ENCODE data around the gene TBC1D10B. TPM values are rescaled to one million over a fixed set of nuclear protein-coding genes. Genes with fewer than 3 reads are reported as not detected.

TBC1D10B gene
- total RNA-seq, 1 donor from 2014 or later: 8.2 TPM

DNA sequence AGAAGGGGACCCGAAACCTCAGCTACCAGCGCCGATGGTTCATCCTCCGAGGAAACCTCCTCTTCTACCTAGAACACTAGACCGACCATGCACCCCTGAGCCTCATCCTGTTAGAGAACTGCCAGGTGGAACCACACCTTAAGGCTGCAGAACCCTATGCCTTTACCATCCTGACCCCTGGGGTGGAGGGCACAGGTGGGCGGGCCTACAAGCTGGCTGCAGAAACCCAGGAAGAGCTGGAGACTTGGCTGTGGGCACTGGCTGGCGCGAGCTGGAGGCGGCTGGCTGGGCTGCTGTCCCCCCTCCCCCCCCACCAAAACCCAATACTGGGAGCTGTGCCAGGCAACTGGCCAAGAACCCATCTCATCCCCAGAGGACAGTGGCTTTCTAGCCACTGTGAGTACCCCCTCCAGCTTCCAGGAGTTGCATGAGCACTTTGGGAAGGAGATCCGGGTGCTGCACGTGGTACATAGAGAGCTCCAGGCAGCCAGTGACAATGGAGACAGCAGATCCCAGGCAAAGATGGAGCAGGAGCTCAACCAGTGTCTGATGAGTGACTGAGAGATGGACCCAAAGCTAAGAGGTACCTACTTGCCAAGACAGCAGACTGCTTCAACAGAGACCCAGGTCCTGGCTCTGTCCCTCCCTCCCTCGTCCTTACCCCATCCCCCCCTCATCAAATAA lies 13.8 kb downstream of the TBC1D10B start:
- peaks cover 23% of the 10 kb centered on the region for H3K4me1 Mint-ChIP-seq
- Histone ChIP-seq H4K20me1 (ENCODE audit: low read depth) (peaks cover 10% of the 10 kb centered on the region), H3K9me3 (ENCODE audit: low read depth) (no peaks in the 10 kb centered on the region), H3K36me3 (no peaks in the 10 kb centered on the region), H3F3A (ENCODE audit: low read depth) (peaks cover 5% of the 10 kb centered on the region), H3K79me2 (ENCODE audit: low read depth) (peaks cover 26% of the 10 kb centered on the region), H3K27me3 (no peaks in the 10 kb centered on the region), H2AFZ (replicated peaks) (no peak overlapping the region), H3K4me2 (peak overlapping the region; percentile 70), H3K4me1 (peaks cover 6% of the 10 kb centered on the region), H3K27ac (peak overlapping the region; percentile 91), H3K4me3 (peak overlapping the region; percentile 84), H3K9ac (no peak overlapping the region)
- H3K27me3 Mint-ChIP-seq (ENCODE audit: insufficient read depth, low read depth): peaks cover 7% of the 10 kb centered on the region
- DNase-seq (ENCODE audit: low spot score): no peak
- peak overlapping the region; percentile 96 for H3K4me3 Mint-ChIP-seq
- peaks cover 19% of the 10 kb centered on the region for H3K36me3 Mint-ChIP-seq
- H3K9me3 Mint-ChIP-seq: no peaks in the 10 kb centered on the region
- H3K27ac Mint-ChIP-seq: peak overlapping the region; percentile 100
- TF ChIP-seq EZH2phosphoT487 (IDR thresholded peaks at IDR 0.05) (no peak), EZH2 (IDR thresholded peaks at IDR 0.05) (no peak)
- TF ChIP-seq, protein P1, sequence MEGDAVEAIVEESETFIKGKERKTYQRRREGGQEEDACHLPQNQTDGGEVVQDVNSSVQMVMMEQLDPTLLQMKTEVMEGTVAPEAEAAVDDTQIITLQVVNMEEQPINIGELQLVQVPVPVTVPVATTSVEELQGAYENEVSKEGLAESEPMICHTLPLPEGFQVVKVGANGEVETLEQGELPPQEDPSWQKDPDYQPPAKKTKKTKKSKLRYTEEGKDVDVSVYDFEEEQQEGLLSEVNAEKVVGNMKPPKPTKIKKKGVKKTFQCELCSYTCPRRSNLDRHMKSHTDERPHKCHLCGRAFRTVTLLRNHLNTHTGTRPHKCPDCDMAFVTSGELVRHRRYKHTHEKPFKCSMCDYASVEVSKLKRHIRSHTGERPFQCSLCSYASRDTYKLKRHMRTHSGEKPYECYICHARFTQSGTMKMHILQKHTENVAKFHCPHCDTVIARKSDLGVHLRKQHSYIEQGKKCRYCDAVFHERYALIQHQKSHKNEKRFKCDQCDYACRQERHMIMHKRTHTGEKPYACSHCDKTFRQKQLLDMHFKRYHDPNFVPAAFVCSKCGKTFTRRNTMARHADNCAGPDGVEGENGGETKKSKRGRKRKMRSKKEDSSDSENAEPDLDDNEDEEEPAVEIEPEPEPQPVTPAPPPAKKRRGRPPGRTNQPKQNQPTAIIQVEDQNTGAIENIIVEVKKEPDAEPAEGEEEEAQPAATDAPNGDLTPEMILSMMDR (IDR thresholded peaks at IDR 0.05): no peak

DNA sequence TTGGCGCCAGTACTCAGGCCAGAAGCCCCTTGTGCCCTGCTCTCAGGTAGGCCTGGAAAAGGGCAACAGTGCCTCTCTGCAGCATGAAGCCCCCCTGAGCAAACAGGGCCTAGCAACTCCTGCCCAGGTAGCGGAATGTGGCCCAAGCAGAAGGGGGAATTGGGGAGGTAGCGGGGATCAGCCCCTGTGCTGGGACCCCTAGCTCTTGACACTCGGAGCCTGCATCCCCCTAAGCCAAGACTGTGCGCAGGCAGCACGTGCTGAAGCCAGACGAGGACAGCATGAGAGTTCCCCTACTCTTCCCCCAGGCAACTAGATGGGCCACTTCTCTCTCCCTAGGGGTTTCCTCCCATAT lies 14.4 kb downstream of the TBC1D10B start:
- Mint-ChIP-seq H3K9me3 (no peaks in the 10 kb centered on the region), H3K36me3 (peaks cover 20% of the 10 kb centered on the region), H3K4me3 (peak overlapping the region; percentile 96), H3K27me3 (ENCODE audit: insufficient read depth, low read depth) (peaks cover 7% of the 10 kb centered on the region), H3K4me1 (peaks cover 23% of the 10 kb centered on the region), H3K27ac (peak overlapping the region; percentile 100)
- DNase-seq (ENCODE audit: low spot score): peak; percentile 28
- Histone ChIP-seq H3K9me3 (ENCODE audit: low read depth) (no peaks in the 10 kb centered on the region), H3K9ac (peak overlapping the region; percentile 61), H3K4me2 (peak overlapping the region; percentile 70), H3K4me3 (peak overlapping the region; percentile 84), H3K79me2 (ENCODE audit: low read depth) (peaks cover 26% of the 10 kb centered on the region), H4K20me1 (ENCODE audit: low read depth) (peaks cover 10% of the 10 kb centered on the region), H3K27me3 (no peaks in the 10 kb centered on the region), H3K27ac (peak overlapping the region; percentile 91), H3K36me3 (no peaks in the 10 kb centered on the region), H3F3A (ENCODE audit: low read depth) (peaks cover 5% of the 10 kb centered on the region), H3K4me1 (peaks cover 6% of the 10 kb centered on the region), H2AFZ (replicated peaks) (peak overlapping the region; percentile 1)
- TF ChIP-seq, protein P1 (IDR thresholded peaks at IDR 0.05): no peak
- no peak for TF ChIP-seq EZH2phosphoT487 (IDR thresholded peaks at IDR 0.05)

DNA sequence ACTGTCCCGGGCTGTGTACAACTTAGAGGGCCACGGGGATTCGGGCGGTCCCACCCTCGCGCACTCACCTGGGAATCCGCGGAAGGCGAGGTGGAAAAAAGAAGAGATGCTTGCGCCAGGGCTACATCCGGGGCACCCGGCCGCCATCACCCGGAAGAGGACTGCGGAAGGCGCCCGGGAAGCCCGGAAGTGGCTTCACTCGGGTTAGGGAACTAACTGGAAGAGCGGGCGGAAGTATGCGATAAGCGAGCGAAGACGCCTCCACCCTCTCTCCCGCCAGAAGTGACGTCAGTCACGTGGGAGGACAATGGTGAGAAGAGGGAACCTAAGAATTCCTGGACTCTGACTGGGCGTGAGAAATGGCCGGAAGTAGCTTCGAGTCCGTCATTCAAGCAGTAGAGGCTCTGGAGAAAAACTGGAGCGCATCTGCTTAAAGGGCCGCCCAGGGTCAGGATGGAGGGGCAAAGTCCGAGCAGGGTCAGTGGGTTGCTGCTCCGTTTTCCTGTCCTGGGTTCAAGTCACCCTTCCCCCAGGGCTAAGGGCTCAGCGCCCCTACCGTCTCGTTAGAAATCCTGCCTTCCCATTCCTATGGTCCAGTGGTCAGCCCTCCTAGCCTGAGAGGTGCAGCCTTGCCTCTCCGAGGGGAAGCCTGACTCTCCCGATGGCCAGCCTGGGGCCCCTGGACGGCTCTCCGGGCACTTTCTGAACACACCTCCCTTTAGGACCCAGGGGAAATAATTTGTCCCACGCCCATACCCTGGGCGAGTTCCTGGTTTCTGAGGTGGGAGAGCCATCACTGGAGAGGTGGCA lies 14.9 kb downstream of the TBC1D10B start, which contains the start of gene CD2BP2:
Gene CD2BP2 (minus strand): TSS at position 165 of the 810 bp plus-strand sequence. CDS start 627 bp downstream, outside the sequence.
- H3K4me1 Mint-ChIP-seq: peaks cover 23% of the 10 kb centered on the region
- H3K27me3 Mint-ChIP-seq (ENCODE audit: insufficient read depth, low read depth): peaks cover 7% of the 10 kb centered on the region
- peak within 1 kb of the TSS; percentile 92 for H3K4me2 ChIP-seq
- no peaks in the 10 kb centered on the region for H3K9me3 ChIP-seq (ENCODE audit: low read depth)
- H3K36me3 Mint-ChIP-seq: peaks cover 22% of the 10 kb centered on the region
- H3K27ac ChIP-seq: peak within 1 kb of the TSS; percentile 91
- DNase-seq (ENCODE audit: low spot score): peak; percentile 99
- H2AFZ ChIP-seq (replicated peaks): peak within 1 kb of the TSS; percentile 81
- no peaks in the 10 kb centered on the region for H3K9me3 Mint-ChIP-seq
- H4K20me1 ChIP-seq (ENCODE audit: low read depth): peaks cover 12% of the 10 kb centered on the region
- peak within 1 kb of the TSS; percentile 84 for H3K4me3 ChIP-seq
- H3K4me1 ChIP-seq: peaks cover 6% of the 10 kb centered on the region
- H3K27me3 ChIP-seq: no peaks in the 10 kb centered on the region
- H3K9ac ChIP-seq: peak within 1 kb of the TSS; percentile 94
- TF ChIP-seq EZH2 (IDR thresholded peaks at IDR 0.05) (no peak), EZH2phosphoT487 (IDR thresholded peaks at IDR 0.05) (no peak)
- TF ChIP-seq, protein P1 (IDR thresholded peaks at IDR 0.05): no peak
- H3K4me3 Mint-ChIP-seq: peak within 1 kb of the TSS; percentile 96
- peaks cover 26% of the 10 kb centered on the region for H3K79me2 ChIP-seq (ENCODE audit: low read depth)
- peaks cover 9% of the 10 kb centered on the region for H3F3A ChIP-seq (ENCODE audit: low read depth)
- peak within 1 kb of the TSS; percentile 100 for H3K27ac Mint-ChIP-seq
- no peaks in the 10 kb centered on the region for H3K36me3 ChIP-seq

Data from neural progenitor cell (in vitro differentiated cells).